K562 (cell line): ENCODE data around the gene TYW1B.
"Not testable (repeated sequence)": the region's sequence is repeated elsewhere in the genome, so short reads cannot be mapped to it uniquely, and the experiment has no call there.

Source experiments
- ASH1L ChIP-seq: fragments of 450-650 bp; IDR thresholded peaks from 2 replicates; pipeline ENCODE4 v1.6.1; 2018; ENCODE audit warnings: borderline replicate concordance, mild to moderate bottlenecking, low read depth; ENCODE audit not compliant: partially characterized antibody
- BDP1 ChIP-seq: IDR thresholded peaks from 3 replicates; pipeline ENCODE4 v1.6.1; 2011; ENCODE audit not compliant: insufficient read length, insufficient read depth
- CHD2 ChIP-seq: IDR thresholded peaks from 2 replicates; pipeline ENCODE4 v1.6.1; 2011; ENCODE audit warnings: low read depth, low read length
- LARP7 ChIP-seq: fragments of 450-650 bp; IDR thresholded peaks from 2 replicates; pipeline ENCODE4 v1.6.1; 2016
- PHF8 ChIP-seq: fragments of 200-600 bp; sonication (generic); IDR thresholded peaks from 2 replicates; pipeline ENCODE4 v1.6.1; 2012; ENCODE audit warnings: mixed run types, mild to moderate bottlenecking, inconsistent platforms, low read length, moderate library complexity, borderline replicate concordance
- POLR3G ChIP-seq: IDR thresholded peaks from 2 replicates; pipeline ENCODE4 v1.6.1; 2011; ENCODE audit not compliant: insufficient read length, insufficient replicate concordance; ENCODE audit errors: extremely low read depth
- RBFOX2 ChIP-seq: fragments of 200-400 bp; formaldehyde crosslinking; IDR thresholded peaks from 2 replicates; pipeline ENCODE4 v1.6.1; 2017; ENCODE audit warnings: low read depth, mild to moderate bottlenecking, low read length, moderate library complexity
- ZNF232 ChIP-seq: sonication (generic); formaldehyde crosslinking; IDR thresholded peaks from 2 replicates; pipeline ENCODE4 v1.8.0; 2022; ENCODE audit warnings: mild to moderate bottlenecking, missing genetic modification reagents
- ZNF274 ChIP-seq: IDR thresholded peaks from 2 replicates; pipeline ENCODE4 v1.6.1; 2011; ENCODE audit warnings: low read depth, mild to moderate bottlenecking, low read length, moderate library complexity, borderline replicate concordance
- ZNF785 ChIP-seq: fragments of 250-450 bp; sonication (Bioruptor Pico); IDR thresholded peaks from 2 replicates; pipeline ENCODE4 v1.4.0; 2020; ENCODE audit warnings: mild to moderate bottlenecking
- TF ChIP-seq, protein P1 (sequence below): fragments of 150-350 bp; conservative IDR thresholded peaks from 2 replicates; pipeline ENCODE4 v1.6.1; 2014; ENCODE audit warnings: low read length
- TF ChIP-seq, protein P2 (sequence below): IDR thresholded peaks from 2 replicates; pipeline ENCODE4 v1.6.1; 2016; ENCODE audit warnings: missing genetic modification characterization, missing compliant biosample characterization

GRCh38 chr7:72696643-72697042 lies 131.4 kb downstream of the TYW1B start:
- TF ChIP-seq BDP1; PHF8; CHD2; RBFOX2; ASH1L; ZNF274; ZNF785 (CRISPR knock-in tag); LARP7; POLR3G; ZNF232 (CRISPR knock-in tag): not testable (repeated sequence)
- TF ChIP-seq, protein P1, sequence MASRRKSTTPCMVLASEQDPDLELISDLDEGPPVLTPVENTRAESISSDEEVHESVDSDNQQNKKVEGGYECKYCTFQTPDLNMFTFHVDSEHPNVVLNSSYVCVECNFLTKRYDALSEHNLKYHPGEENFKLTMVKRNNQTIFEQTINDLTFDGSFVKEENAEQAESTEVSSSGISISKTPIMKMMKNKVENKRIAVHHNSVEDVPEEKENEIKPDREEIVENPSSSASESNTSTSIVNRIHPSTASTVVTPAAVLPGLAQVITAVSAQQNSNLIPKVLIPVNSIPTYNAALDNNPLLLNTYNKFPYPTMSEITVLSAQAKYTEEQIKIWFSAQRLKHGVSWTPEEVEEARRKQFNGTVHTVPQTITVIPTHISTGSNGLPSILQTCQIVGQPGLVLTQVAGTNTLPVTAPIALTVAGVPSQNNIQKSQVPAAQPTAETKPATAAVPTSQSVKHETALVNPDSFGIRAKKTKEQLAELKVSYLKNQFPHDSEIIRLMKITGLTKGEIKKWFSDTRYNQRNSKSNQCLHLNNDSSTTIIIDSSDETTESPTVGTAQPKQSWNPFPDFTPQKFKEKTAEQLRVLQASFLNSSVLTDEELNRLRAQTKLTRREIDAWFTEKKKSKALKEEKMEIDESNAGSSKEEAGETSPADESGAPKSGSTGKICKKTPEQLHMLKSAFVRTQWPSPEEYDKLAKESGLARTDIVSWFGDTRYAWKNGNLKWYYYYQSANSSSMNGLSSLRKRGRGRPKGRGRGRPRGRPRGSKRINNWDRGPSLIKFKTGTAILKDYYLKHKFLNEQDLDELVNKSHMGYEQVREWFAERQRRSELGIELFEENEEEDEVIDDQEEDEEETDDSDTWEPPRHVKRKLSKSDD: not testable (repeated sequence)
- TF ChIP-seq, protein P2, sequence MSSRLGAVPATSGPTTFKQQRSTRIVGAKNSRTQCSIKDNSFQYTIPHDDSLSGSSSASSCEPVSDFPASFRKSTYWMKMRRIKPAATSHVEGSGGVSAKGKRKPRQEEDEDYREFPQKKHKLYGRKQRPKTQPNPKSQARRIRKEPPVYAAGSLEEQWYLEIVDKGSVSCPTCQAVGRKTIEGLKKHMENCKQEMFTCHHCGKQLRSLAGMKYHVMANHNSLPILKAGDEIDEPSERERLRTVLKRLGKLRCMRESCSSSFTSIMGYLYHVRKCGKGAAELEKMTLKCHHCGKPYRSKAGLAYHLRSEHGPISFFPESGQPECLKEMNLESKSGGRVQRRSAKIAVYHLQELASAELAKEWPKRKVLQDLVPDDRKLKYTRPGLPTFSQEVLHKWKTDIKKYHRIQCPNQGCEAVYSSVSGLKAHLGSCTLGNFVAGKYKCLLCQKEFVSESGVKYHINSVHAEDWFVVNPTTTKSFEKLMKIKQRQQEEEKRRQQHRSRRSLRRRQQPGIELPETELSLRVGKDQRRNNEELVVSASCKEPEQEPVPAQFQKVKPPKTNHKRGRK: not testable (repeated sequence)
